Upper lobe of right lung (tissue), 1 donor: ENCODE measurements around the gene FANCE. TPM values are rescaled to one million over a fixed set of nuclear protein-coding genes. Genes with fewer than 3 reads are reported as not detected.

ENCODE experiments used
- ATAC-seq: fragments of 200-7000 bp; cut with Tn5 transposase; one replicate; pipeline ENCODE4 v1.9.1; 2020; ENCODE audit warnings: mild to moderate bottlenecking, moderate library complexity
- DNase-seq: peaks from one replicate; pipeline ENCODE4 v3.0.0-alpha.2; 2020
- H3K27ac ChIP-seq: fragments of 200-600 bp; one replicate; pipeline ENCODE4 v1.8.0; 2022
- H3K27me3 ChIP-seq: fragments of 200-600 bp; one replicate; pipeline ENCODE4 v1.8.0; 2022; ENCODE audit warnings: mild to moderate bottlenecking
- H3K36me3 ChIP-seq: fragments of 200-600 bp; one replicate; pipeline ENCODE4 v1.8.0; 2022
- H3K4me1 ChIP-seq: fragments of 200-600 bp; one replicate; pipeline ENCODE4 v1.8.0; 2022
- H3K4me3 ChIP-seq: fragments of 200-600 bp; one replicate; pipeline ENCODE4 v1.8.0; 2022; ENCODE audit warnings: mild to moderate bottlenecking
- H3K9me3 ChIP-seq: fragments of 200-600 bp; one replicate; pipeline ENCODE4 v1.8.0; 2022
- CTCF ChIP-seq: fragments of 200-600 bp; IDR thresholded peaks from one replicate; pipeline ENCODE4 v1.8.0; 2022; ENCODE audit warnings: antibody characterized with exemption
- intact Hi-C: fragments of 100-400 bp; cut with DNase I; formaldehyde crosslinking; loops from one replicate; pipeline ENCODE4 v1.11.0; 2022
- total RNA-seq: library from RNA; stranded (reverse); fragmentation: NEBNext Ultra II Directional; extraction: Animal tissue kit (Norgen Biotek cat#: 25700); gene quantifications from one replicate; pipeline ENCODE4 v1.2.1, GENCODE V29; 2021
- donor health status: DM: no; HTN: yes; CAD: no; lungs with severe emphysema.

The FANCE gene
- total RNA-seq, 1 donor from 2014 or later = 10.4 TPM

- peaks cover 23% of the 10 kb centered on the region for H3K36me3 ChIP-seq
- H3K27me3 ChIP-seq = no peaks in the 10 kb centered on the region
Measured at GRCh38 chr6:35477028-35477427, 24.9 kb downstream of the FANCE start.

GRCh38 chr6:35477551-35478179 is 25.5 kb downstream of the FANCE start:
- H3K36me3 ChIP-seq = peaks cover 17% of the 10 kb centered on the region
- DNase-seq (no peak), ATAC-seq (no peak)
- no peak overlapping the region for H3K4me3 ChIP-seq
- H3K27ac ChIP-seq = no peak overlapping the region
- TF ChIP-seq CTCF = no peak
- no peaks in the 10 kb centered on the region for H3K27me3 ChIP-seq
- H3K9me3 ChIP-seq = no peaks in the 10 kb centered on the region
- H3K4me1 ChIP-seq = no peaks in the 10 kb centered on the region
- intact Hi-C loops = no loop called here

More at GRCh38 chr6:35477028-35477427, 24.9 kb downstream of the FANCE start:
- ATAC-seq (no peak), DNase-seq (no peak)
- no peak overlapping the region for H3K4me3 ChIP-seq
- H3K9me3 ChIP-seq = no peaks in the 10 kb centered on the region
- no peak for TF ChIP-seq CTCF
- intact Hi-C loops = no loop called here
- no peaks in the 10 kb centered on the region for H3K4me1 ChIP-seq
- H3K27ac ChIP-seq = no peak overlapping the region

GRCh38 chr6:35478259-35478658 is 26.1 kb downstream of the FANCE start:
- Histone ChIP-seq H3K9me3 (no peaks in the 10 kb centered on the region), H3K27me3 (no peaks in the 10 kb centered on the region), H3K4me3 (no peak overlapping the region), H3K4me1 (no peaks in the 10 kb centered on the region), H3K27ac (no peak overlapping the region), H3K36me3 (peaks cover 13% of the 10 kb centered on the region)
- DNase-seq = no peak
- no peak for ATAC-seq
- intact Hi-C loops = no loop called here
- TF ChIP-seq CTCF = no peak

GRCh38 chr6:35480176-35480575 is 28.0 kb downstream of the FANCE start:
- Histone ChIP-seq H3K4me1 (peaks cover 6% of the 10 kb centered on the region), H3K9me3 (no peaks in the 10 kb centered on the region), H3K27ac (no peak overlapping the region), H3K4me3 (no peak overlapping the region), H3K36me3 (peaks cover 4% of the 10 kb centered on the region), H3K27me3 (no peaks in the 10 kb centered on the region)
- DNase-seq (no peak), ATAC-seq (no peak)
- no peak for TF ChIP-seq CTCF
- intact Hi-C loops = no loop called here

GRCh38 chr6:35481226-35481625 is 29.1 kb downstream of the FANCE start:
- peaks cover 15% of the 10 kb centered on the region for H3K4me1 ChIP-seq
- no peaks in the 10 kb centered on the region for H3K9me3 ChIP-seq
- no peak for ATAC-seq
- H3K27me3 ChIP-seq = no peaks in the 10 kb centered on the region
- DNase-seq = no peak
- intact Hi-C loops = no loop called here
- H3K27ac ChIP-seq = no peak overlapping the region
- no peak overlapping the region for H3K4me3 ChIP-seq
- TF ChIP-seq CTCF = no peak
- no peaks in the 10 kb centered on the region for H3K36me3 ChIP-seq

- no peak for TF ChIP-seq CTCF
- Histone ChIP-seq H3K27ac (no peak overlapping the region), H3K27me3 (no peaks in the 10 kb centered on the region), H3K36me3 (no peaks in the 10 kb centered on the region), H3K4me1 (peaks cover 32% of the 10 kb centered on the region), H3K9me3 (no peaks in the 10 kb centered on the region), H3K4me3 (no peak overlapping the region)
- intact Hi-C loops = no loop called here
- DNase-seq (no peak), ATAC-seq (no peak)
Measured at GRCh38 chr6:35483062-35483461, 30.9 kb downstream of the FANCE start.
